ENCODE results near the gene PLCB3. TPM values are rescaled to one million over a fixed set of nuclear protein-coding genes. Genes with fewer than 3 reads are reported as not detected.
A peak's percentile ranks its signal among the peaks of the same experiment; 100 is the strongest.
"Not testable (repeated sequence)": the region's sequence is repeated elsewhere in the genome, so short reads cannot be mapped to it uniquely, and the experiment has no call there.

The PLCB3 gene
- total RNA-seq, 1 experiment from 2014 or later, result 41.2 TPM

DNA sequence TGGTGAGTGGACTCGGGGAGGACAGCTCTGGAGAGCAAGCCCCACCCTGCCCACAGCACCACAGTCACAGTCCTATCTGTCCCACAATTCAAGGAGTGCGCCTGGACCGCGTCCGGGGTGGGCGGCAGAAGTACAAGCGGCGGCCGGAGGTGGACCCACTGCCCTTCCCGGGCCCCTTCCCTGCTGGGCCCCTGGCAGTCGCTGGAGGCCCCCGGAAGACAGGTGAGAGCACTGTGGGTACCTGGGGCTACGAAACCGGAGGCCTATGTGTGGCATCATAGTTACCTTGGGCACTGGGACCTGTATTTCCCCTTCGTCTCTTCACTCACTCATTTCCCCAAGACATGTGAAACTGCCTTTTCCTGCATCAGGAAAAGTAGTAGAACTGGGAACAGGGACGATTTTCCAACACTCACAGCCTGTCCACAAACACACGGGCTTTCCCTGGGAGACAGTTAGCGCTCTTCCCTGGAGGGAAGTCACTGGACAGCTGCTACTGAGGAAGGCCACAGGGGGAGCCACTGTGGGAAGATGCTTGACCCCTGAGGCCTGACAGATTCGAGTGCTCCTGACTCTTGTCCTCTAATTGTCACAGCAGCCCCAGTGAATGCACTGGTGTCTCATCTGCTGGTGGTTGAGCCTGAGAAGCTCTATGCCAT, 62.9 kb downstream of the PLCB3 start:
- Histone ChIP-seq H3K9me3 (ENCODE audit: control insufficient read depth, insufficient read depth, low read depth, low read length) (no peaks in the 10 kb centered on the region), H3K27ac (ENCODE audit: low read length) (peak overlapping the region; percentile 32; the same call in 1 of the 2 replicates), H3K4me1 (ENCODE audit: control insufficient read depth, insufficient read depth, low read length) (peaks cover 22% of the 10 kb centered on the region), H3K4me3 (ENCODE audit: low read depth in 2 of 2, low read length in 2 of 2) (no peak overlapping the region), H3K27me3 (ENCODE audit: control insufficient read depth, insufficient read depth, low read length) (no peaks in the 10 kb centered on the region), H3K36me3 (ENCODE audit: control insufficient read depth, insufficient read depth, low read length) (peaks cover 2% of the 10 kb centered on the region; the same call in 1 of the 2 replicates)
- CTCF ChIA-PET, result interaction anchor here (0.8 to 1.4 kb wide), 2 partner anchors 38 to 43 kb away, joined by 3 to 6 read pairs; no protein-coding TSS in a partner anchor
- in situ Hi-C loops (cut with HindIII; ENCODE audit: low pct_unique_long_range_greater_than_20kb, low sequenced_read_pairs) (no loop called here), intact Hi-C loops (cut with micrococcal nuclease; ENCODE audit: unreplicated experiment) (no loop called here)
- DNase-seq (ENCODE audit: low read depth, low spot score) (no peak), ATAC-seq (no peak)
- no TSS peak for BruUV-seq (replicated peaks)
- POLR2A ChIA-PET, result interaction anchor here (0.6 kb wide), 1 partner anchor 57 kb away, joined by 7 read pairs; no protein-coding TSS in a partner anchor
- no peak for TF ChIP-seq SIN3A (IDR thresholded peaks at IDR 0.05; ENCODE audit: borderline replicate concordance, insufficient read depth, low read depth, low read length)
- TF ChIP-seq, protein P1, sequence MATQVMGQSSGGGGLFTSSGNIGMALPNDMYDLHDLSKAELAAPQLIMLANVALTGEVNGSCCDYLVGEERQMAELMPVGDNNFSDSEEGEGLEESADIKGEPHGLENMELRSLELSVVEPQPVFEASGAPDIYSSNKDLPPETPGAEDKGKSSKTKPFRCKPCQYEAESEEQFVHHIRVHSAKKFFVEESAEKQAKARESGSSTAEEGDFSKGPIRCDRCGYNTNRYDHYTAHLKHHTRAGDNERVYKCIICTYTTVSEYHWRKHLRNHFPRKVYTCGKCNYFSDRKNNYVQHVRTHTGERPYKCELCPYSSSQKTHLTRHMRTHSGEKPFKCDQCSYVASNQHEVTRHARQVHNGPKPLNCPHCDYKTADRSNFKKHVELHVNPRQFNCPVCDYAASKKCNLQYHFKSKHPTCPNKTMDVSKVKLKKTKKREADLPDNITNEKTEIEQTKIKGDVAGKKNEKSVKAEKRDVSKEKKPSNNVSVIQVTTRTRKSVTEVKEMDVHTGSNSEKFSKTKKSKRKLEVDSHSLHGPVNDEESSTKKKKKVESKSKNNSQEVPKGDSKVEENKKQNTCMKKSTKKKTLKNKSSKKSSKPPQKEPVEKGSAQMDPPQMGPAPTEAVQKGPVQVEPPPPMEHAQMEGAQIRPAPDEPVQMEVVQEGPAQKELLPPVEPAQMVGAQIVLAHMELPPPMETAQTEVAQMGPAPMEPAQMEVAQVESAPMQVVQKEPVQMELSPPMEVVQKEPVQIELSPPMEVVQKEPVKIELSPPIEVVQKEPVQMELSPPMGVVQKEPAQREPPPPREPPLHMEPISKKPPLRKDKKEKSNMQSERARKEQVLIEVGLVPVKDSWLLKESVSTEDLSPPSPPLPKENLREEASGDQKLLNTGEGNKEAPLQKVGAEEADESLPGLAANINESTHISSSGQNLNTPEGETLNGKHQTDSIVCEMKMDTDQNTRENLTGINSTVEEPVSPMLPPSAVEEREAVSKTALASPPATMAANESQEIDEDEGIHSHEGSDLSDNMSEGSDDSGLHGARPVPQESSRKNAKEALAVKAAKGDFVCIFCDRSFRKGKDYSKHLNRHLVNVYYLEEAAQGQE (IDR thresholded peaks at IDR 0.05; ENCODE audit: insufficient read depth in 1 of 2, low read depth in 2 of 2, low read length in 1 of 2), result no peak
- TF ChIP-seq, protein P2, sequence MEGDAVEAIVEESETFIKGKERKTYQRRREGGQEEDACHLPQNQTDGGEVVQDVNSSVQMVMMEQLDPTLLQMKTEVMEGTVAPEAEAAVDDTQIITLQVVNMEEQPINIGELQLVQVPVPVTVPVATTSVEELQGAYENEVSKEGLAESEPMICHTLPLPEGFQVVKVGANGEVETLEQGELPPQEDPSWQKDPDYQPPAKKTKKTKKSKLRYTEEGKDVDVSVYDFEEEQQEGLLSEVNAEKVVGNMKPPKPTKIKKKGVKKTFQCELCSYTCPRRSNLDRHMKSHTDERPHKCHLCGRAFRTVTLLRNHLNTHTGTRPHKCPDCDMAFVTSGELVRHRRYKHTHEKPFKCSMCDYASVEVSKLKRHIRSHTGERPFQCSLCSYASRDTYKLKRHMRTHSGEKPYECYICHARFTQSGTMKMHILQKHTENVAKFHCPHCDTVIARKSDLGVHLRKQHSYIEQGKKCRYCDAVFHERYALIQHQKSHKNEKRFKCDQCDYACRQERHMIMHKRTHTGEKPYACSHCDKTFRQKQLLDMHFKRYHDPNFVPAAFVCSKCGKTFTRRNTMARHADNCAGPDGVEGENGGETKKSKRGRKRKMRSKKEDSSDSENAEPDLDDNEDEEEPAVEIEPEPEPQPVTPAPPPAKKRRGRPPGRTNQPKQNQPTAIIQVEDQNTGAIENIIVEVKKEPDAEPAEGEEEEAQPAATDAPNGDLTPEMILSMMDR (IDR thresholded peaks at IDR 0.05), result no peak; the same call in 1 of the 2 replicates
- TF ChIP-seq TCF7L2 (IDR thresholded peaks at IDR 0.05; ENCODE audit: low read depth, low read length), result no peak
- no peak for TF ChIP-seq POLR2AphosphoS5 (IDR thresholded peaks at IDR 0.05; ENCODE audit: low read depth, low read length)

DNA sequence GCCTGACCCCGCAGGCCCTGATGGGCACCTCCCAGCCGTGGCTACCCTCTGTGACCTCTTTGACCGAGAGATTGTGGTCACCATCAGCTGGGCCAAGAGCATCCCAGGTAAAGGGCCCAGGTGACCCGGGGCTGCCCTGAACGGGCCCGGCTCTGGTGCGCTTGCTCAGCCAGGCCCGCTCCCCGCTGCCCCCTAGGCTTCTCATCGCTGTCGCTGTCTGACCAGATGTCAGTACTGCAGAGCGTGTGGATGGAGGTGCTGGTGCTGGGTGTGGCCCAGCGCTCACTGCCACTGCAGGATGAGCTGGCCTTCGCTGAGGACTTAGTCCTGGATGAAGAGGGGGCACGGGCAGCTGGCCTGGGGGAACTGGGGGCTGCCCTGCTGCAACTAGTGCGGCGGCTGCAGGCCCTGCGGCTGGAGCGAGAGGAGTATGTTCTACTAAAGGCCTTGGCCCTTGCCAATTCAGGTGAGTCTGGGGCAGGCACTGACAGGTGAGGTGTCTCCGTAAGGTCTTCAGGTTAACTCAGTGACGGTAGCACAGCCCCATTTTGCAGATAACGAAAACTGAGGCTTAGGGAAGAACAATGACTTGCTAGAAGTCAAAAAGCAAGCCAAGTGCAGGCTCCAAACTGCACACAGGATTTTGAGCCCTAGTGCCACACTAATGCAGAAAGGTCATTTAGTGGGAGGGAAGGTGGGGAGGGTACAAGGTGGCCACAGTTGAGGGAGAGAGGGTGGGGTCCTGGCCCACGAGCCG, 63.7 kb downstream of the PLCB3 start:
- no peak for TF ChIP-seq POLR2AphosphoS5 (IDR thresholded peaks at IDR 0.05; ENCODE audit: low read depth, low read length)
- TF ChIP-seq, protein P2 (IDR thresholded peaks at IDR 0.05), result peak; percentile 77
- in situ Hi-C loops (cut with HindIII; ENCODE audit: low pct_unique_long_range_greater_than_20kb, low sequenced_read_pairs) (no loop called here), intact Hi-C loops (cut with micrococcal nuclease; ENCODE audit: unreplicated experiment) (no loop called here)
- peaks cover 2% of the 10 kb centered on the region; the same call in 1 of the 2 replicates for H3K36me3 ChIP-seq (ENCODE audit: control insufficient read depth, insufficient read depth, low read length)
- no peak for DNase-seq (ENCODE audit: low read depth, low spot score)
- ATAC-seq, result no peak
- peak overlapping the region; percentile 44 for H3K27ac ChIP-seq (ENCODE audit: low read length)
- BruUV-seq (replicated peaks), result no TSS peak
- no peak overlapping the region for H3K4me3 ChIP-seq (ENCODE audit: low read depth in 2 of 2, low read length in 2 of 2)
- peaks cover 27% of the 10 kb centered on the region for H3K4me1 ChIP-seq (ENCODE audit: control insufficient read depth, insufficient read depth, low read length)
- no peaks in the 10 kb centered on the region for H3K27me3 ChIP-seq (ENCODE audit: control insufficient read depth, insufficient read depth, low read length)
- CTCF ChIA-PET, result interaction anchor here (0.8 kb wide), 1 partner anchor 38 kb away, joined by 3 read pairs; no protein-coding TSS in a partner anchor
- no peaks in the 10 kb centered on the region for H3K9me3 ChIP-seq (ENCODE audit: control insufficient read depth, insufficient read depth, low read depth, low read length)
- POLR2A ChIA-PET, result no interaction called here

DNA sequence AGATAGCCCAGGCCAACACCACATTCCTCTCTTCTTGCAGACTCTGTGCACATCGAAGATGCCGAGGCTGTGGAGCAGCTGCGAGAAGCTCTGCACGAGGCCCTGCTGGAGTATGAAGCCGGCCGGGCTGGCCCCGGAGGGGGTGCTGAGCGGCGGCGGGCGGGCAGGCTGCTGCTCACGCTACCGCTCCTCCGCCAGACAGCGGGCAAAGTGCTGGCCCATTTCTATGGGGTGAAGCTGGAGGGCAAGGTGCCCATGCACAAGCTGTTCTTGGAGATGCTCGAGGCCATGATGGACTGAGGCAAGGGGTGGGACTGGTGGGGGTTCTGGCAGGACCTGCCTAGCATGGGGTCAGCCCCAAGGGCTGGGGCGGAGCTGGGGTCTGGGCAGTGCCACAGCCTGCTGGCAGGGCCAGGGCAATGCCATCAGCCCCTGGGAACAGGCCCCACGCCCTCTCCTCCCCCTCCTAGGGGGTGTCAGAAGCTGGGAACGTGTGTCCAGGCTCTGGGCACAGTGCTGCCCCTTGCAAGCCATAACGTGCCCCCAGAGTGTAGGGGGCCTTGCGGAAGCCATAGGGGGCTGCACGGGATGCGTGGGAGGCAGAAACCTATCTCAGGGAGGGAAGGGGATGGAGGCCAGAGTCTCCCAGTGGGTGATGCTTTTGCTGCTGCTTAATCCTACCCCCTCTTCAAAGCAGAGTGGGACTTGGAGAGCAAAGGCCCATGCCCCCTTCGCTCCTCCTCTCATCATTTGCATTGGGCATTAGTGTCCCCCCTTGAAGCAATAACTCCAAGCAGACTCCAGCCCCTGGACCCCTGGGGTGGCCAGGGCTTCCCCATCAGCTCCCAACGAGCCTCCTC, 64.6 kb downstream of the PLCB3 start:
- ATAC-seq; H3K9me3 ChIP-seq (ENCODE audit: control insufficient read depth, insufficient read depth, low read depth, low read length); DNase-seq (ENCODE audit: low read depth, low spot score); in situ Hi-C loops (cut with HindIII; ENCODE audit: low pct_unique_long_range_greater_than_20kb, low sequenced_read_pairs); H3K27me3 ChIP-seq (ENCODE audit: control insufficient read depth, insufficient read depth, low read length); intact Hi-C loops (cut with micrococcal nuclease; ENCODE audit: unreplicated experiment); BruUV-seq (replicated peaks); H3K36me3 ChIP-seq (ENCODE audit: control insufficient read depth, insufficient read depth, low read length): not testable (repeated sequence)
- H3K4me1 ChIP-seq (ENCODE audit: control insufficient read depth, insufficient read depth, low read length), result peaks cover 33% of the 10 kb centered on the region
- peak overlapping the region; percentile 74 to 77 for H3K4me3 ChIP-seq (ENCODE audit: low read depth in 2 of 2, low read length in 2 of 2)
- POLR2A ChIA-PET, result interaction anchor here (1.1 kb wide), 1 partner anchor 16 kb away, joined by 3 read pairs; no protein-coding TSS in a partner anchor
- CTCF ChIA-PET, result interaction anchor here (2.1 to 2.3 kb wide), 2 partner anchors 27 to 39 kb away, joined by 15 to 21 read pairs; no protein-coding TSS in a partner anchor
- H3K27ac ChIP-seq (ENCODE audit: low read length), result peak overlapping the region; percentile 100

All from Panc1 (cell line).